Endothelial cell of umbilical vein (primary cell): ENCODE data around the gene AP4S1. TPM values are rescaled to one million over a fixed set of nuclear protein-coding genes. Genes with fewer than 3 reads are reported as not detected.
"Not testable (repeated sequence)": the region's sequence is repeated elsewhere in the genome, so short reads cannot be mapped to it uniquely, and the experiment has no call there.

Experiments
- BruUV-seq: library from RNA; stranded (reverse); fragments of 400-500 nt; replicated peaks from 2 replicates; lab custom pipeline; 2021; lab: Mats Ljungman, UMichigan
- CTCF ChIA-PET: fragments of 300-600, 350-600 bp; sonication (Branson Sonifier 250); formaldehyde crosslinking; loops from one replicate; lab custom pipeline; 2021; ENCODE audit warnings: antibody characterized with exemption, inconsistent platforms; lab: Charles Lee
- POLR2A ChIA-PET: fragments of 300-600, 350-600 bp; sonication (Branson Sonifier 250); formaldehyde crosslinking; loops from one replicate; lab custom pipeline; 2021; ENCODE audit warnings: antibody characterized with exemption, inconsistent platforms; lab: Charles Lee
- DNase-seq: peaks from one replicate; pipeline ENCODE4 v3.0.0-alpha.2; 2011; ENCODE audit warnings: low read depth, low spot score
- FAIRE-seq: peaks from 2 replicates; lab custom pipeline; 2011; peaks lifted over from hg19 to GRCh38; lab: Jason Lieb, UNC
- H2AFZ ChIP-seq: 2 replicates; pipeline ENCODE4 v1.6.0; 2012; ENCODE audit warnings: low read depth, low read length, control low read depth, inconsistent platforms
- H3K27ac ChIP-seq: 2 replicates; pipeline ENCODE4 v1.5.1; 2011; ENCODE audit warnings: low read depth, mild to moderate bottlenecking, control low read depth, low read length, moderate library complexity; ENCODE audit not compliant: insufficient read depth
- H3K27me3 ChIP-seq, 2 experiments: 2 replicates each; pipeline versions ENCODE4 v1.6.0 to v1.6.1; 2011; ENCODE audit warnings: low read length in 2 of 2, mixed read lengths in 1 of 2; ENCODE audit not compliant: control insufficient read depth in 2 of 2, insufficient read depth in 2 of 2
- H3K36me3 ChIP-seq, 2 experiments: 2 replicates in 1 of 2; 3 replicates in 1 of 2; pipeline ENCODE4 v1.5.1; 2011; ENCODE audit warnings: low read length in 2 of 2, mild to moderate bottlenecking in 1 of 2, moderate library complexity in 1 of 2; ENCODE audit not compliant: control insufficient read depth in 2 of 2, insufficient read depth in 2 of 2; ENCODE audit errors: extremely low read depth in 1 of 2
- H3K4me1 ChIP-seq: 3 replicates; pipeline ENCODE4 v1.5.1; 2011; ENCODE audit warnings: mild to moderate bottlenecking, low read length; ENCODE audit not compliant: control insufficient read depth, insufficient read depth; ENCODE audit errors: extremely low read depth
- H3K4me2 ChIP-seq: 2 replicates; pipeline ENCODE4 v1.6.1; 2011; ENCODE audit warnings: low read length, control low read depth, mixed read lengths; ENCODE audit not compliant: insufficient read depth
- H3K4me3 ChIP-seq, 3 experiments: fragments of 200-600 bp in 1 of 3; sonication (generic), shearing (Covaris generic) in 1 of 3; replicated peaks in 1 of 3; 2 replicates each; pipeline ENCODE4 v1.5.1; 2011 to 2016; ENCODE audit warnings: control low read depth in 3 of 3, low read length in 3 of 3, mild to moderate bottlenecking in 2 of 3, inconsistent platforms in 1 of 3, low read depth in 1 of 3, moderate library complexity in 1 of 3; ENCODE audit not compliant: insufficient read depth in 1 of 3
- H3K79me2 ChIP-seq: 2 replicates; pipeline ENCODE4 v1.6.0; 2012; ENCODE audit warnings: low read length, inconsistent platforms; ENCODE audit not compliant: control insufficient read depth, insufficient read depth
- H3K9ac ChIP-seq: replicated peaks from 2 replicates; pipeline ENCODE3; 2011; ENCODE audit warnings: low read length, control low read depth; ENCODE audit not compliant: insufficient read depth; ENCODE audit errors: extremely low read depth
- H3K9me1 ChIP-seq: replicated peaks from 3 replicates; pipeline ENCODE4 v1.6.0; 2011; ENCODE audit warnings: mild to moderate bottlenecking, low read length; ENCODE audit not compliant: control insufficient read depth, insufficient read depth; ENCODE audit errors: extremely low read depth
- H3K9me3 ChIP-seq: replicated peaks from 2 replicates; pipeline ENCODE4 v1.5.1; 2012; ENCODE audit warnings: low read length, inconsistent platforms; ENCODE audit not compliant: control insufficient read depth, insufficient read depth
- H4K20me1 ChIP-seq: replicated peaks from 2 replicates; pipeline ENCODE3; 2011; ENCODE audit warnings: mild to moderate bottlenecking, low read length; ENCODE audit not compliant: control insufficient read depth, insufficient read depth; ENCODE audit errors: extremely low read depth
- CTCF ChIP-seq, 2 donors: IDR thresholded peaks; 1 replicate in 1 of 2; 2 replicates in 1 of 2; pipeline ENCODE4 v1.5.1; 2011; ENCODE audit warnings: low read length in 2 of 2, mild to moderate bottlenecking in 2 of 2, moderate library complexity in 2 of 2, control low read depth in 1 of 2, inconsistent platforms in 1 of 2, low read depth in 1 of 2; ENCODE audit not compliant: insufficient read depth in 1 of 2; ENCODE audit errors: extremely low read depth in 1 of 2
- EZH2 ChIP-seq: IDR thresholded peaks from 2 replicates; pipeline ENCODE4 v1.6.1; 2012; ENCODE audit warnings: borderline replicate concordance, low read depth, mild to moderate bottlenecking, moderate library complexity, low read length, inconsistent platforms; ENCODE audit not compliant: severe bottlenecking
- FOS ChIP-seq: IDR thresholded peaks from 2 replicates; pipeline ENCODE4 v1.6.1; 2011; ENCODE audit warnings: mild to moderate bottlenecking, low read length, moderate library complexity, borderline replicate concordance; ENCODE audit not compliant: insufficient read depth
- GATA2 ChIP-seq: IDR thresholded peaks from 2 replicates; pipeline ENCODE4 v1.7.0; 2011; ENCODE audit warnings: low read depth, mild to moderate bottlenecking, moderate library complexity, mixed read lengths, low read length; ENCODE audit not compliant: insufficient read length, insufficient read depth
- JUN ChIP-seq: IDR thresholded peaks from 2 replicates; pipeline ENCODE4 v1.6.1; 2011; ENCODE audit warnings: borderline replicate concordance, low read depth; ENCODE audit not compliant: insufficient read length, insufficient read depth
- MAX ChIP-seq: IDR thresholded peaks from 2 replicates; pipeline ENCODE4 v1.6.1; 2011; ENCODE audit not compliant: insufficient read depth, insufficient read length
- MYC ChIP-seq: IDR thresholded peaks from one replicate; pipeline ENCODE4 v1.6.1; 2011; ENCODE audit warnings: mild to moderate bottlenecking, low read depth, low read length
- POLR2A ChIP-seq: IDR thresholded peaks from 2 replicates; pipeline ENCODE4 v1.6.1; 2012; ENCODE audit warnings: low read depth, mild to moderate bottlenecking, control low read depth, low read length
- POLR2AphosphoS5 ChIP-seq: IDR thresholded peaks from 2 replicates; pipeline ENCODE4 v1.6.1; 2012; ENCODE audit warnings: low read depth, mild to moderate bottlenecking, control low read depth, low read length, moderate library complexity; ENCODE audit not compliant: insufficient read depth
- dilution Hi-C: fragments of 300-500 bp; cut with MboI; formaldehyde crosslinking; loops from one replicate; pipeline ENCODE4 v1.15.0; 2019; ENCODE audit warnings: low sequenced_read_pairs; ENCODE audit not compliant: extremely low pct_ligation_motif_present
- intact Hi-C: fragments of 100-400 bp; cut with micrococcal nuclease; formaldehyde crosslinking; loops from one replicate; pipeline ENCODE4 v1.10.0; 2022
- polyA plus RNA-seq, 4 experiments: library from polyadenylated mRNA; depleted of rRNA in 3 of 4; stranded (reverse) in 3 of 4; unstranded in 1 of 4; fragments of >200 nt; gene quantifications; 2 replicates each; pipeline versions ENCODE4 v1.2.1 to v1.2.3, GENCODE V29; 2011 to 2012; ENCODE audit warnings: missing spikeins in 1 of 4
- total RNA-seq: library from RNA; stranded (reverse); gene quantifications from 2 replicates; pipeline ENCODE4 v1.2.3, GENCODE V29; 2021

The AP4S1 gene
- total and polyA plus RNA-seq, 2 donors (not counting 3 experiments of a cell fraction or from before 2014, with no cell fraction given): 2.8 to 7.2 TPM

GRCh38 chr14:31085027-31085426, 59.6 kb downstream of the AP4S1 start:
- H3K27me3 ChIP-seq: no peaks in the 10 kb centered on the region
- DNase-seq: no peak
- CTCF ChIA-PET: no interaction called here
- no peak overlapping the region for H2AFZ ChIP-seq
- no peak overlapping the region for H3K4me2 ChIP-seq
- H3K79me2 ChIP-seq: no peaks in the 10 kb centered on the region
- intact Hi-C loops: loop anchor here (10.0 kb wide), 1 partner anchor 430 kb away; no protein-coding TSS in a partner anchor
- H3K4me1 ChIP-seq: no peaks in the 10 kb centered on the region
- H3K9me3 ChIP-seq: no peaks in the 10 kb centered on the region
- TF ChIP-seq FOS: no peak
- TF ChIP-seq MYC: no peak
- TF ChIP-seq POLR2AphosphoS5: no peak
- no peak for TF ChIP-seq POLR2A
- no peak for TF ChIP-seq JUN
- TF ChIP-seq GATA2: no peak
- no peak for TF ChIP-seq MAX
- no peak for TF ChIP-seq CTCF (IDR thresholded peaks at IDR 0.05; ENCODE audit: extremely low read depth in 1 of 2, insufficient read depth in 1 of 2, low read depth in 1 of 2, low read length in 2 of 2)
- no peak for TF ChIP-seq EZH2
- no peak overlapping the region for H3K27ac ChIP-seq
- no peak overlapping the region for H3K9ac ChIP-seq
- POLR2A ChIA-PET: no interaction called here
- dilution Hi-C loops: no loop called here
- no TSS peak for BruUV-seq
- no peak for FAIRE-seq
- no peak overlapping the region for H3K4me3 ChIP-seq
- H3K36me3 ChIP-seq: no peaks in the 10 kb centered on the region
- H3K9me1 ChIP-seq: no peaks in the 10 kb centered on the region
- H4K20me1 ChIP-seq: no peaks in the 10 kb centered on the region

- BruUV-seq, FAIRE-seq: not testable (repeated sequence)
- POLR2A ChIA-PET: interaction anchor here (0.6 kb wide), 1 partner anchor 132 kb away, joined by 3 read pairs; no protein-coding TSS in a partner anchor
Observed at GRCh38 chr14:31086466-31086865, 61.0 kb downstream of the AP4S1 start.

More at GRCh38 chr14:31086466-31086865, 61.0 kb downstream of the AP4S1 start:
- H3K36me3 ChIP-seq, dilution Hi-C loops, H3K4me2 ChIP-seq, H3K4me3 ChIP-seq, DNase-seq, H3K79me2 ChIP-seq, H4K20me1 ChIP-seq, H3K9me1 ChIP-seq, H3K4me1 ChIP-seq, H3K9ac ChIP-seq, H3K27me3 ChIP-seq, H3K9me3 ChIP-seq, H3K27ac ChIP-seq, H2AFZ ChIP-seq: not testable (repeated sequence)
- intact Hi-C loops: loop anchor here (10.0 kb wide), 1 partner anchor 432 kb away; no protein-coding TSS in a partner anchor
- CTCF ChIA-PET: interaction anchor here (1.4 to 1.9 kb wide), 2 partner anchors 9 to 105 kb away, joined by 3 to 7 read pairs; no protein-coding TSS in a partner anchor
